Stimulated activated CD8-positive, alpha-beta memory T cell treated with anti-CD3 and anti-CD28 coated beads, Interleukin-12 subunit alpha, Interleukin-12 subunit beta, amount 100 ng/mL, for 4 hours (primary cell): ENCODE data around the gene SLC6A19.

ENCODE experiments used
- DNase-seq: peaks from one replicate; pipeline ENCODE4 v3.0.0-alpha.2; 2020; ENCODE audit warnings: low read depth

The SLC6A19 gene

DNA sequence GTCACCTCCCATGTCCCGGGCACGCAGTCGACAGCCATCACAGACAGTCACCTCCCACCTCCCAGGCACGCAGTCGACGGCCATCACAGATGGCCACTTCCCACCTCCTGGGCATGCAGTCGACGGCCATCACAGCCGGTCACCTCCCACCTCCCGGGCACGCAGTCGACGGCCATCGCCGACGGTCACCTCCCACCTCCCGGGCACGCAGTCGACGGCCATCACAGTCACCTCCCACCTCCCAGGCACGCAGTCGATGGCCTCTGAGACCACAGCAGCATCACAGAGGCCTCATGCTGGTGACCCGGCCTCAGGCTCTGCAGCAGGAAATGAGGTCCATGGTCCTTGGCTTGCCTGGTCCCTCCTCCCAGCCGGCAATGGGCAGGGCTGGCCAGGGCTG, 5.5 kb upstream of the SLC6A19 start:
- DNase-seq = no peak

DNA sequence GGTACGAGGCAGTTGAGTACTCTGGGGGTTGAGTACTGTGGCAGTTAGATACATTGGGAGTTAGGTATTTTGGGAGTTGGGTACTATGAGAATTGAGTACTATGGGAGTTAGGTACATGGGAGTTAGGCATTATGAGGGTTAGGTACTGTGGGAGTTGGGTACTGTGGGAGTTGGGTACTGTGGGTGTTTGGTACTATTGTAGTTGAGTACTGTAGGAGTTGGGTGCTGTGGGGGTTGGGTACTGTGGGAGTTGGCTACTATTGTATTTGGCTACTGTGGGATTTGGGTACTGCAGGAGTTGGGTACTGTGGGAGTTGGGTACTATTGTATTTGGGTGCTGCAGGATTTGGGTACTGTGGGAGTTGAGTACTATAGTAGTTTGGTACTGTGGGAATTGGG, 4.8 kb upstream of the SLC6A19 start:
- no peak for DNase-seq

- no peak for DNase-seq
These were observed 3.3 kb upstream of the SLC6A19 start for GRCh38 chr5:1197876-1198666.

- no peak for DNase-seq
These were observed 2.1 kb upstream of the SLC6A19 start for GRCh38 chr5:1199340-1199648.

DNA sequence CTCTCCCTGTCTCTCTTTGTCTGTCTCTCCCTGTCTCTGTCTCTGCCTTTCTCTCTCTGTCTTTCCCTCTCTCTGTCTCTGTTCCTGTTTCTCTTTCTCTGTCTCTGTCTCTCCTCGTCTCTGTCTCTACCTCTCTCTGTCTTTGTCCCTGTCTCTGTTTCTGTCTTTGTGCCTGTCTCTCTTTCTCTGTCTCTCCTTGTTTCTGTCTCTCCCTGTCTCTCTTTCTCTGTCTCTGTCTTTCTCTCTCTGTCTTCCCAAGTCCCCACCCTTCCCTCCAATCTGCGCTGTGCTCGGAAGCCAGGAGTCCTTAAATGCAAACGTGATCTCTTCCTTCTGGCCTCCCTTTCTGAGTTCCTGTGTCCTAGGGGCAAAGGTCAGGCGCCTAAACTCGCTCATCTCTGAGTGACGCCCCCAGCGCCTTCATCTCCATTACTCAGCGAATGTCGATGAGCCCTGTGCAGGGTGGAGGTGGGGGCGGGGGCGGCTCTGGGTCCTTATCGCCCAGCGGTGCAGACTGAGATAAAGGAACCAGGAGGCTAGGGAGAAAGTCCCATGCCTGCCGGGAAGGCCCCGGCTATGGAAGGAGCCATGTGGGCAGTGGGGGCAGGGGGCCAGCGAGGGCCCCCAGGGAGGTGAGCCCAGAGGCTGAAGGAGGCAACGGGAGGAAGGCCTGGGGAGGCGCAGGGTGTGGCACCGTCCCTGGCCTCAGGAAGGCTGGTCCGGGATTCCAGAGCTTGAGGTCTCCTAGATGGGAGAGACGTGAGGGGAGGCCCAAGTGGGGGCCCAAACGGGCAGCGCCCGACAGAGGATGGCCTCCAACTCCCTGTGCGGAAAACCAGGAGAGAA, 1.5 kb upstream of the SLC6A19 start:
- no peak for DNase-seq

DNA sequence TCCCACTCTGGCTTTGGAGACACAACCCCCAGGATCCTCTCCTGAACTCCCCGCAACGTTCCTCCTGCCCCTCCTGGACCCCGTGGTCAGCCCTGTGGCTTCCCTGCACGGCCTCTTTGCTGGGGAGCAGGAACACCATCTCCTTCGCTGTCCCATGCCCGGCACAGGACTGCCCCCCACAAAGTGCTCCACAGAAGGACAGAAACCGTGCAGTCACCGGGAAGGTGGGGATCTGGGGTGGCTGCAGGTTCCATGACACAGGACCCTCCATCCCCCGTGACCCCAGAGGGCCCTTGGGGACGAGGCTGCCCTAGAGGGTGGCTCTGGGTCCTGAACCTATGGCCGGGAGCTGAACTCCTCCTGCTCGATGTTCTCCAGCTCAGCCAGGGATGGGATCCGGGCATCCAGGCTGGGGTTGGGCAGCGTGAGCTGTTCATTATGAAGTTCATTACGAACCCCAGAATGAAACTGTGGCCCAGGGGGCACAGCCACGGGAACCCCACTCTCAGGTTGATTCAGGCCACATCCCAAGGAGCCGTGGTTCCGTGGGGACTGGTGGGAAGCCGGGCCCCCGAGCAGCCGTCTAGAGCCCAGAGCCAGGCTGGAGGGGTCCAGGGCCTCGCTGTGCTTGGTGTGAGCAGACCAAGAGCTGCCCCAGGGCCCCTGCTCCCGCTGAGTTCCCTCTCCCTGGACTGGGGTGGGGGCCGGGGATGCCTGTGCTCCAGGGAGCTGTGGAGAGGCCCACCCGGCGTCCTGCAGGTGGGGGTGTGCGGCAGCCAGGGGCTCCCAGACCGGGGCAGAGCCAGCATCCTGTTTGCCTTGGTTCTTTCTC, 684 bp upstream of the SLC6A19 start:
- no peak for DNase-seq

DNA sequence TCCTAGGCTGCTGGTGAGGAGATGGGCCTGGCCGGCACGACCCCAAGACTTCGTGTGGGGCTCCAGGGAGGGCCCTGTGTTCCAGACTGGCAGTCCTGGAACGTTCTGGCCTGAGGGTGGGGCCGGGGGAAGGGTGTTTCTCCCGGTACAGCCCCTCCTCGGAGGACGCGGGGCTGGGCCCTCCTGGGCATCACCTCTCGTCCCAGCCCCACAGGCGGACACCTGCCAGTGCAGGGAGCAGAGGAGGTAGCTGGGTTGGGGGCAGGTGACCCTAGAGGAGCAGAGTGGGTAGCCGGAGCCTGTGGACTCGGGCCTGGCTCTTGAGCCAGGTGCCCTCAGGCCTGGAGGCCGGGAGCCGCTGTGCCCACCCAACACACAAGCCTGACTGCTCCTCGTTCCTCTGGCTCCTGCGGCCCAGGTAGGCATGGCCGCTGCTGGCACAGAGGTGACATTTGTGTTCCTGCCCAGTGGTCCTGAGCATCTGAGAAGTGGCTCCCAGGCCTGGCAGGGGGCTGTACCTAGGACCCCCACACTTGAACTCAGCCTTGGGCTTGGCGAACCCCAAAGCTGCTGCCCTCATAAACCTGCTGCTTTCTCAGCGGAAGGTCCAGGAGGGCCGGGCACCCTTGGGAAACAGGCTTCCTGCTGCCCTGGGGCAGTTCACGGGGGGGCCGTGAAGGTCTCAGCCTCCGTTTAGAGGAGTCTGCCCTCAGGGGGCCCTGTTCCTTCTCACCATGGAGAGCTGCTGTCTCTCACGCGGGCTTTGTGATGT, 817 bp downstream of the SLC6A19 start:
- no peak for DNase-seq

DNA sequence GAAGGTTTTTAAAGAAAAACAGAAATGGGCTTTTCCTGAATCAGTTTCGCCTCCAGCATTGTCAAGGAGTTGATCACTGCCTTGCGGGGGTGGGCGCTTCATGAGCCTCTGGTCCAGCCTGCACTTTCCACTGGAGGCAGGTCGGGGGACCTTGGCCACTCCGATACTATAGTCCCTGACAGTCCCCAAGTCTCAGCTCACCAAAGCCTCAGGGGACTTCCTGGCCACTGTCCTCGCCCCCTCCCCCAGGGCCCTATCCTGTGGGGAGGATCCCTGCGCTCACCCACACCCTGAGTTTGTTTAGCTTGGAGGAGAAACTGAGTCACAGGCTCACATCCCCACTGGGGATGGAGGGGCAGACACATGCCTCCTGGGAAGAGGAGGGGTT, 1.4 kb downstream of the SLC6A19 start:
- no peak for DNase-seq

GRCh38 chr5:1203311-1203967, 2.0 kb downstream of the SLC6A19 start:
- DNase-seq = no peak

GRCh38 chr5:1203968-1204692, 2.7 kb downstream of the SLC6A19 start:
- DNase-seq = no peak

- DNase-seq = no peak
These were observed 3.4 kb downstream of the SLC6A19 start for GRCh38 chr5:1204693-1205242.

GRCh38 chr5:1205255-1206180, 4.1 kb downstream of the SLC6A19 start:
- no peak for DNase-seq

GRCh38 chr5:1206521-1207412, 5.4 kb downstream of the SLC6A19 start:
- no peak for DNase-seq

- DNase-seq = no peak
These were observed 6.2 kb downstream of the SLC6A19 start for GRCh38 chr5:1207555-1207954.

GRCh38 chr5:1208221-1208742, 6.9 kb downstream of the SLC6A19 start:
- no peak for DNase-seq

GRCh38 chr5:1208743-1209488, 7.5 kb downstream of the SLC6A19 start:
- DNase-seq = no peak

- no peak for DNase-seq
These were observed 8.1 kb downstream of the SLC6A19 start for GRCh38 chr5:1209489-1209852.
